Hematopoietic multipotent progenitor cell treated with erythropoietin and hydrocortisone succinate and interleukin-3 and kit ligand, for 4 days (in vitro differentiated cells): ENCODE data around the gene NAV3.
A peak's percentile ranks its signal among the peaks of the same experiment; 100 is the strongest.

Experiments
- DNase-seq: peaks from one replicate; pipeline ENCODE4 v3.0.0-alpha.2; 2015

NAV3 gene

DNA sequence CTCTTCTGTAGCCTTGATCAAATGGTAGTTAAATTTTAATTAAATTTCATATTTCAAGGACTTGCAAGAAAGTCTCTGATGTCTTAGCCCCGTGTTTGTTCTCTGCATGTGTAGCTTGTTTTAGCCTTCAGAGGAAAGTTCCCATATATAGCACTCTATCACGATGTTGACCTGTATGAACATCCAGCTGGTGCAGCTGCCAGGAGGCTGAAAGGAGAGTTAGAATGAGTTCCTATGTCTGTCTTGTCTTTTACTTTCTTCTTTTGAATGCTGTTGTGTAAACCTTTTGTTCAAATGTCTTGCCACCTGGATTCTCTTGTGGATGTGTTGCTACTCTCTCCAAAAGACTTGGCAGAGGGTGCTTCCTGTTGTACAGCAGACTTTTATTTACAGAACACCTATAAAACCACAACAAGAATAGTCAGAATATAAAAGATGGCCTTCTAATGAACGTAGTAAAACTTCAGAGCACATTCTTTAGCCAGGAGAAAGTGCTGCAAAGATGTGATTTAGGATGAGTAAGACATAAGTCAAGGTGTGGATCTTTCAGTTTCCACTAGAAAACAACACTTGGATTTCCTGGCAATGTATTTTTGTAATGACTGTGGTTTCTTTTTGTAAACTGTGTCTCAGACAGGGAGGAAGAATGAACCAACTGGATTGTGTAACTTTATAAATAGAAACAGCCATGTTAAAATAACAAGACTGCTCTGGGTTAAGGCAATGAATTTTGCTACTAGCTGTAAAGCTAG lies 17.2 kb downstream of the NAV3 start:
- DNase-seq = no peak

DNA sequence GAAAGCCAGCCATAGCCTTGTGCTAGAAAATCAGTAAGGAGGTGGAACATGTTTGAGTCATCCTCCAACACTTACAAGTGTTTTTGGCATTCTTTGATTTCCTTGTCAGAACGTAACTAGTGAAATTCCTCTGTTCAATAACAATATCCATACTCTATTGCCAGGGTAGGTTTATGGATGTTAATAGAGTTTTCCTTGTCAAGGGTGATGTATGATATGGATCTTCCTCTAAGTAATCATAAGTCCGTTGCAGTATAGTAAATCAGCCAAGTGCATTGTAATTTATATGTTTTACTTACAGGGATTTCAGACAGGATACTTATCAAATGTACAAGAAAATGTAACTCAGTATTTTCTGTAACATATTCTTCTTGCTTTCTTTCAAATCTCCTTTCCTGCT lies 19.4 kb downstream of the NAV3 start:
- DNase-seq = no peak

DNA sequence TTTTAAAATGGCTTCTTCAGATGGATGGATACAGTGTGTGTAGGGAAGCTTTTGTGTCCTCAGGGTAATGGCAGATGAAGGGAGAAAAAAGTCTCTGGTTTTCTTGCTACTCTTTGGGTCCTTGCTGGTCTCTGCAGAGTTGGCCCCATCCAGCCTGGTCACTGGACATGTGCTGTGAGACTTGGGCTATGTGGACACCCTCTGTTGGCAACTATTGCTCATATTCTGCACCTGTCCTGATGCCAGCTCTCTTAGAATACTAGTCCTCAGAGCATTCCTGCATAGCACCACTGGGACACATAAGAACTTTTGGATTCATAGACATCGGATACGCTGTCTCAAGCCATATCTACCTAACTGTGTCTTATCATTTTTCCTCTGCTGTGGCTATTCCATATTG lies 20.0 kb downstream of the NAV3 start:
- no peak for DNase-seq

DNA sequence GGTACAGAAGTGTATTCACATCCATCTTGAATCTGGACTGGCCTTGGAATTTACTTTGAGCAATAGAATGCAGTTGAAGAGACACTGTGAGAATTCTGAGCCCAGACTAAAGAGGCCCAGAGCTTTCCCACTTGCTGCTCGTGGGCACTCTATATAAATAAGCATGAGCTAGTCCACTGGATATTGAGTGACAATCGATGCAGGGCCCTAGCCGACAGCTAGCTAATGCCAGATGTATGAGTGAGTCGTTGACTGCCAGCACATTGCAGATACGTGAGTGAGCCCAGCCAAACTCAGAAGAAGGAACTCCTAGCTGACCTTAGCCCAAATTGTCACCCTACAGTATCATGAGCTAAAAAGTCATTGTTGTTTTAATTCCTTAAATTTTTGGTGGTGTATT lies 24.9 kb downstream of the NAV3 start:
- no peak for DNase-seq

- no peak for DNase-seq
Observed at GRCh38 chr12:77861317-77861716, 30.6 kb downstream of the NAV3 start.

DNA sequence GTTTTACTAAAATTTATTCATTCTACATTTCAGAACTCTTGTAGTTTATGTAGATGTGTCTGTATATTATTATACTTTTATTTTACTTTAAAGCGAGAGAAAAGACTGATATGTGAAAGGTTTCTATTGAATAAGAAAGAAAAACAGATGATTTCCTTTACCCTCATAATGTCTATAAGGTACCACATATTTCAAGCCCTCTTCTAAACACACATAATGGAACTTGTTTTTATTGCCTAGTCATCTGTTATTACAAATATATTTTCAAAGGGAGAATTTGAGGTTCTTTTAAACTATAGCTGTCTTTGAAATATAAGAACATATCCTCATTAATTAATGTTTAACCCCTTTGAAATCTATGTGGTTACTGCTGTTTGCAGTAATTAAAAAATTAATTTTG lies 34.5 kb downstream of the NAV3 start:
- no peak for DNase-seq

DNA sequence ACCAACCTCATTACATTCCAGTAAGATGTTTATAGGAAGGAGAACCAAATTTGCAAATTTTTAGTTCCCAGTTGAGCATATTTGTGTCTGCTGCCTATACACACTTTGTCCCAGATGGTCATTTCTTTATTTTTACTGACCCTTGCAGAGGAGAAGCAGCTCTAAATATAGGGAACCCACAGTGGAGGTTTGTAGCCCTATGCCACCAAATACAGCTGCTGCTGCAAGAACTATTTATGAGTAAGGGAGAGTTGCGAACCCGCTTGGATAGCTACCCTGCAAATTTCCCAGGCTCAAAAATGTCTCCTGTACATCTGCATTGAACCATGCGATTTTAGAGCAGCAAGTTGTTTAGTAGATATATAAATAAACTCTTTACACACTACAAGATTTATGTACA lies 48.2 kb downstream of the NAV3 start:
- no peak for DNase-seq

- DNase-seq = no peak
Observed at GRCh38 chr12:77882709-77883108, 52.0 kb downstream of the NAV3 start.

GRCh38 chr12:77888611-77889010 lies 57.9 kb downstream of the NAV3 start:
- DNase-seq = no peak

GRCh38 chr12:77891518-77892147 lies 60.9 kb downstream of the NAV3 start:
- no peak for DNase-seq

DNA sequence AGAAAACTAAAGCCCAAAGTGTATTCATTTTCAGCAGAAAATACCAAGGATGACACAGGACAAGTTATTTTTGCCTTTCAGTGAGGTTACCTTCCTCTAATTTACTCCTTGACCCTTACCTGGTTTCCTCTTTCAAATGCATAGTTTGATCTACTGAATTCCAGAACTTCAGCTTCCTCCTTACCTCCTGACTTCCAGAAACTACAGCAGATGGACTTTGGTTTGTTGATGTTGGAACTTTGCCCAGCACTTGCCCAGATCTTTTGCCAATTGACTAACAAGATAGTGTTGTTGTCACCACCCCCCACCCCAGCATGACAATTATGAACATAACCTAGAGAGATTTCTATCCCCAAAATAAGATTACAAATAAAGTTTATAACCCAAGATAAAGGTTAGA lies 63.2 kb downstream of the NAV3 start:
- DNase-seq = no peak

DNA sequence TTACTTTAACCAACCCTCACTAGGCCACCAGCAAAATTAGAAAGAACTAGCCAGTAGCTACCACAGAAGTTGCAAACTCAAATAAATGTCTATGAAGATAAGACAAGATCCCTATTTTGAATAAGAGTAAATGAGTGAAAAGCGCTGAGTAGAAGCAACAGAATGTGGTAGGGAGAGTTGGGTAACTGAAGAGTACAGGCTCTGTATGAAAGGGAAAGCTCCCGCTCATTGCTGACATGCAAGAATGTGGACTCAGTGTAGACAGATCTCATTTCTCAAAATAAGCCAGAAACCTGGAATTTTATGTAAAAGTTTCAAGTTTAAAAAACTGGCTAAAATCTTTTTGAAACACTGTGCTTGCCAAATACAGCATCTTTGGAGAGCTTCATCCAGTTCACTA lies 63.9 kb downstream of the NAV3 start:
- no peak for DNase-seq

GRCh38 chr12:77895699-77896098 lies 65.0 kb downstream of the NAV3 start:
- no peak for DNase-seq

DNA sequence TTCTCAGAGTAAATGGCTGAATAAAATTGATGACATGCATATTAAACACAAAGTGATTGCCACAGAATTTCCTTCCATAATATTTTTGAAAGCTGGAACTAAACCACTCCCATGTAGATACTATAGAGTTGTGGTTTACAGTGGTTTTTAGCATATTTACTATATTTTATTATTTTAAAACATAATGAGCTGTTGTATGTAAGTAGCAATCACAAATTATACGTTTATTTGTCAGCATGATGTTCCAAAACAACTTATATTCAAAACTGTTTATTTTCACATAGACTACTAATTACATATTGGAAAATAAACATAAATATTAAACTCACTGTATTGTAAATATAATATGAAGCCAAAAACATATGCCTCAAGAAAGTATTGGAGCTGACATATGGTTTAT lies 77.2 kb downstream of the NAV3 start:
- no peak for DNase-seq

GRCh38 chr12:77914081-77914488 lies 83.4 kb downstream of the NAV3 start:
- DNase-seq = no peak

GRCh38 chr12:77915071-77915600 lies 84.4 kb downstream of the NAV3 start:
- no peak for DNase-seq

DNA sequence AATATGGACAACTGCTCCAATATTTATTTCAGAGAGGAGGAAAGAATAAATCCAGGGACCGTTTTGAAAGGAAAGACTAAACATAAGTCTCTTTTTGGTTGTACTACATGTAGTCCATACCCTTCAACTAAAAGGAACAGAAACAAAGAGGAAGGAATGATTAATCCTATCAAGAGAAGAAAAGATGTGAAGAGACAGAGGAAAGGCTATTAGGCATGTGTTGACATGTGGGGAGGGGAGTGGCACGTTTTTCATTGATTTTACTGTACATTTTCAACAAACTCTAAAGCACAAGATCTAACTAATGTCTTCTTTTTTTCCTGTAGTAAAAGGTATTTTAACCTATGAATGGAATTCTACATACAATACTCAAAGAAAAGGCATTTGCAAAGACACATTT lies 85.6 kb downstream of the NAV3 start:
- DNase-seq = no peak

DNA sequence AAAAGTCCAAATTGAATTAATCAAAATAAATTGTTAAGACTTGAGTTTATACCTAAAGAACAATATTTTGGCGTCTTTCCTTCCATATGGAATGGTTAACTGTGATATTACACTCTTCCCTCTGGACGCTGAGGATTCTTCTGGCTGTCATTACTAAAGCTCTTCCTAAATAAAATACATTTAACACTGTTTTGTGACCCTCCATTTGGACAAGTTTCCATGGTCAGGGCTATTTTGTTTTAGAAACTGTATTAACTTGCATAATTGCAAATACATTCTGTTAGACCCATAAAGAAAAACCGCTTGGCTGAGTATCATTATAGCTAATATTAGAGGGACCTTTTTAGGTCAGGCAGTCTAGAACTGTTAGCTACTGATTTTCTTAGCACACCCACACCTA lies 87.4 kb downstream of the NAV3 start:
- DNase-seq = no peak

GRCh38 chr12:77919450-77919849 lies 88.8 kb downstream of the NAV3 start:
- no peak for DNase-seq

GRCh38 chr12:77923882-77924281 lies 93.2 kb downstream of the NAV3 start:
- DNase-seq = no peak

DNA sequence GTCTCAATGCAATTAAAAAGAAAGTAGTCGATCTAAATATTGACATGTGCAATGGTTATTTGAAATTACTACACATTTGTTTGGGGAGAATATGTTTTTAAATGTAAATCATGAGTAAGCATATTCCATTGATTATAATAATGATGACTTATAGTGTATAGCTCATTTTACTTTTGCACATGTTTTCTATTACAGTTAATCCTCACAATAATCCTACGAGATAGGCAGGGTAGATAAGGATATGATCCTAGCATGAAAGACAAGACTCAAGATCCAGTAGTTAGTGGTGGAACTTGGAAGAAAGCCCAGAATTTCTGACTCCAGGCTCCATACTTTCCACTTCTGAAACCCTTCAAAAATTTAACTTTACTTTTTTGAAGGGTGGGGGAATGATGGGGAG lies 94.0 kb downstream of the NAV3 start:
- DNase-seq = no peak

DNA sequence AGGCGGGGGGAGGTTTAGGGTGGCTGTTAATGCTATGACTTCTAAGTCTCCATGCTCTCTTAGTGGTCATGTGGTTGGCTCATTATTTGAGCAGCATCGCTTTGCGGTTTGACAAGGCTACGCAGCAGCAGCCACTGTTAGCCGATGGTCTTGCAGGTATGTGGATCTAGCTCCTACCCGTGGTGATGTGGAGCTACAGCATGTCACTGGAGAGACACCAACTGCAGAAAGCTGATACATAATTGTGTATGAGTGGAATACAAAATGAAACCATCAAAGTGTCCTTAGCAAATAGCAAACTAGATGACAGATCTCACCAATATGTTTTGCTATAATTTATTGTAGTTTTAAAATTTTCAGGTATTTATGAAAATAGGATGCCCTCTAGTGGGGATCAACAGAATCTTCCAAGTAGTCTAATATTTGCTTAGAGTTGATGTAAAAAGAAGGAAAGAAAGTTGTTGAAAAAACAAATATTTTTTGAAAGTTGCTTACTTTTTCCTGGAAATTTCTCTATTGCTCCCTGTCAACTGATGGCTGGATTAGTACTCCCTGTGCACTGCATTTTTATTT lies 94.9 kb downstream of the NAV3 start:
- DNase-seq = peak; percentile 87

DNA sequence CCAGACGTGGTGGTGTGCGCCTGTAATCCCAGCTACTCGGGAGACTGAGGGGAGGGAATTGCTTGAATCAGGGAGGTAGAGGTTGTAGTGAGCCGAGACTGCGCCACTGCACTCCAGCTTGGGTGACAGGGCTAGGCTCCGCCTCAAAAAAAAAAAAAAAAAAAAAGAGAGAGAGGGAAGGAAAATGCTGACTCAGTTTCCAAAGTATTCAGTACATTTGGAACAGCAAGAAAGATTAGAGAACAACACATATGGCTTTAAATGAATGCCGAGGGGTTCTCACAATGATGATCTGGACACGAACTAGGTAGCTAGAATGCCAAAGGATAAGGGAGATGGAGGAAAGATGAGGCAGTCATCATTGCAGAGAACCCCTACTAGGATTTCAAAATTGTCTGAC lies 97.4 kb downstream of the NAV3 start:
- no peak for DNase-seq

- DNase-seq = no peak
Observed at GRCh38 chr12:77932216-77932615, 101.5 kb downstream of the NAV3 start.
